HG03469 (cell line): ENCODE measurements around the gene CNOT6L.

Source experiments
- ATAC-seq: cut with Tn5 transposase; IDR thresholded peaks from one replicate; pipeline ENCODE4 v1.9.1; 2021; ENCODE audit warnings: mild to moderate bottlenecking, moderate library complexity, moderate number of reproducible peaks; ENCODE audit not compliant: unreplicated experiment

Gene CNOT6L

DNA sequence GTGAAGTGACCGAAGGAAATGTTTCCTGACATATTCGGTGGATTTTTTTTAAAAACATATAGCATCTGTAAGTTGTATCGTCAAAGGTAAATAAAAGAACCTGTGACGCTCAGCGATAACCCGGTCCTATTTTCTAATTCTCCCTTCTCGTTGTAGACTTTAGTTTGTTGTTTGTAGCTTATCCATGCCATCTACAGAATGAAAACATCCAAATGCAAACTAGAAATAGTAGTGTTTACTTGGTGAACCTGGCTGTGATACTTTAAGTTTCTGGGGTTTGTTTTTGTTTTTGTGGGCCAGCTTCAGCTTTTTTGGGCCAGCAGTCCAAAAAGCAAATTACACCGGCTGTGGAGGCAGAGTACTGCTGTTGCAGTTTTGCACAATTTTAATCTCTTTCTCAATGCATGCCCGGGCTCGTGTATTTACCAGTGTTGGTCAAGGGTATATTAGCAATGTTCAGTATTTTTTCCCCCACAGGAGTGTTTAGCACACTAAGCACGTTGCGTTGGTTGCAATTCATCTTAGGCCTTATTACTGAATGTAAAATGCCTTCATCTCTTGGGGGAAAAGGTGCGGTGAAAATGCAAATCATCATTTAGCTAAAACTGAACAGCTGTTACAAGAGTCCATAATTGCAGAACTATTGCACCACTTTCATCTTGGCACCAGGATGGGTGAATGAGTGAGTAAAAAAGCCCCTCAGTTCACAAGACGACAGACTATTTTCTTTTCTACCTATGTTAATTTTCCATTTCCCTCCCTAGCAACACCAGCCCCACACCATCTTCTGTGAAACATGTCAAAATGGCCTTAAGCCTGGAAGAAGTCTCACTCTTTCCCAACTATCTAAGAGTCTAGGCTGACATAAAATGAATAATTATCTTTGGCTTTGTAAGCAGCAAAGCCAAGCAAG, 1.7 kb upstream of the CNOT6L start:
- no peak for ATAC-seq

DNA sequence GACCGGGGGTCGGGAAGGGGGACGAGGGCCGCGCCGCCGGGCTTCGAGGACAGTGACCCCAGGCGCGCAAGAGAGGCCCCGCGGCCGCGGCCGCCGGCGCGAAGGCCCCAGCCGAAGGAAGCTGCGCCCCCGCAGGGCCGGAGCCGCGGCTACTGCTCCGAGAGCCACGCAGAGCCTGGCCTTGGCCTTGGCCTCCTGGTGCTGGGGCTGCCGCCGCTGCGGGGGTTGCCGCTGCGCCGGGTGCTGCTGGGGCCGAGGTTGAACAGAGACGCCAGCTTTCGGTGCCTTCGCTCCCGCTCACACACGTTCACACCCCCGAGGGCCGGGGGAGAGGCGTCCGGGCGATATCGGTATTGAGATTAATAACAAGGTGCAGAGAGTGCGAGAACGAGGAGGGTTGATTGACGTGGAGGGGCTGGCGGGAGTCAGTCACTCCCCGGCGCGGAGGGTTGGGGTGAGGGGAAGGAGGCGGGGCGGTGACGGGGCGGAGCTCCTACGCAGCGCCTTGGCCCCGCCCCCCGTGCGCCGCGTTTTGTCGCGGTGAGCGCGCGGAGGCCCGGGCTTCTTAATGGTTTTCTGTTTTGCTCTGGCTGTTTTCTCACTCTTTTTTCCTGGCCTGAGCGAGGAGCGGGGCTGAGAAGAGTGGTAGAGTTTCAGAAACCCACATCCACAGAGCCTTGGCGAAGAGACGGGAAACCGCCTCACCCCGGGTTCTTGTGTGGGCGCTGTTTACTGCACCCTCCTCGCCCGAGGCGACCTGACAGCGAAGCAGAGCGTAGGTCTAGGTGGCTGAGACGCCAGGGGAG, 878 bp upstream of the CNOT6L start:
- peak; percentile 63 for ATAC-seq

GRCh38 chr4:77819404-77819842, 255 bp upstream of the CNOT6L start:
- no peak for ATAC-seq

DNA sequence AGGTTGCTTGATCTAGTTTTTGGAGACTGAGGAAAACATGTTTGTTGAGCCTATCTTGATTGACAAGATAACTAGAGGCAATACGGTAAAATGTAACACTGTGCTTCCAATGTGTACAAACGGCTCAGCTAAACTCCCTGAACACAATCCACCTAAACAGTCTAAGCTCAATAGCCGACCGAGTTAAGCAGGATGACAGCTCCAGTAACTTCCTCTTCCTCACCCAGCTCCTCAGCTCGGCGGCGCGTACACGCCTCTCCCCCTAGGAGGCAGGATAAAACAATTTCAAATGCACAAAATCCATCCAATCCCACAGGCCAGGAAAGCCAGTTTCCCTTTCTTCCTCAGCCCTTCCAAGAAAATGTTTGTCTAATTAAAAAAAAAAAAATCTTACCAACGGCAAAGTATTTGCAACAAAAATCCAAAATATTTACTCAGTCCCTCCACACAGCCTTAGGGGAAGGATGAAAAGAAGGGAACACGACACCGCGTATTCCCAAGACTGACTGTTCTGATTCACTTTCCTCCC, 1.0 kb downstream of the CNOT6L start:
- ATAC-seq: no peak

DNA sequence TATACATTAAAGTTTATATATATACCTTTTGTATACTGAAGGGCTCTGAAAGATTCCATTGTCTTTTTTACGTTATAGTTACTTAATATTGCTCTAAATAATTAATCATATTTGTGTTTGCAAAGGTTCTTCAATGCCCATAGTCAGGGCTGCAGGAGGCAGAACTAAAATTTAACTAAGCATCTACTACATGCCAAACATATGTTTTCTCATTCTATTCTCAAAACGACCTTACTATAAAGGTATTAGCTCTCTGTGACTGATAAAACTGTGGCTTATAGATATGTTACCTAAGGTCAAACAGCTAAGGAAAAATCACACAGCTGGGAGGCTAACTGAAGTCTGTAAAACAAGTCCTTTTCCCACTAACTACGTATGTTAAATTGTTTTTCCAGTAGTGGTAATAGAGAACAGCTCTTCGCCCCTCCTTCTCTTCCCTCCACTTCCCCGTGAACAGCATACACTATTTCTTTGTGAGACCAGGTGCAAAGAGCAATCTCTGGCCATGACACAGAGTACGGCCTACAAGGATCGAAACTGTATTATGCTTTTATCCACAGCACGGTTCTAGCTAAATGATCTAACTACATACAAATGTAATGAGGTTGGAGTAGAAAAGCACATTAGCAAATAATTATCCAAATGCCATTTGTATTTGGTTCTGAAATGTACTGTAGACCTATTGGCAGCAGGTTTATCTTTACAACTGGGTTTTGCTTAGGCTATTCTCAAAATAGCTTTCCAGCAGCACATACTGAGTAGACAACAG, 1.7 kb downstream of the CNOT6L start:
- no peak for ATAC-seq

- no peak for ATAC-seq
These were observed 2.6 kb downstream of the CNOT6L start for GRCh38 chr4:77816546-77816945.

GRCh38 chr4:77815636-77816035, 3.5 kb downstream of the CNOT6L start:
- no peak for ATAC-seq

DNA sequence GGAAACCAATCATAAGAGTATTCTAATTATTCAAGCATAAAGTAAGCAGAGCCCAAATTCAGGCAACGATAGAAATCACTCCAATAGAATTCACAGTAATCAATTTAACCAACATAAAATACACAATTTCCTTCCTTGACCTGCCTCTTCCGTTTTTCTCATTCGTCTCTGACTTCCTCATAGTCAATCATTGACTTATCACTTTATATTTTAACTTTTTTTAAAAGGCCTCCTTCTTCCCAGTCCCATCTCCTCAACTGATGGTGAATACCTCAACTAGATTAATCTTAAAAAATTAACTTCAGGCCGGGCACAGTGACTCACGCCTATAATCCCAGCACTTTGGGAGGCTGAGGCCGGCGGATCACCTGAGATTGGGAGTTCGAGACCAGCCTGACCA, 13.3 kb downstream of the CNOT6L start:
- ATAC-seq: no peak

- ATAC-seq: no peak
These were observed 14.7 kb downstream of the CNOT6L start for GRCh38 chr4:77804471-77804870.

DNA sequence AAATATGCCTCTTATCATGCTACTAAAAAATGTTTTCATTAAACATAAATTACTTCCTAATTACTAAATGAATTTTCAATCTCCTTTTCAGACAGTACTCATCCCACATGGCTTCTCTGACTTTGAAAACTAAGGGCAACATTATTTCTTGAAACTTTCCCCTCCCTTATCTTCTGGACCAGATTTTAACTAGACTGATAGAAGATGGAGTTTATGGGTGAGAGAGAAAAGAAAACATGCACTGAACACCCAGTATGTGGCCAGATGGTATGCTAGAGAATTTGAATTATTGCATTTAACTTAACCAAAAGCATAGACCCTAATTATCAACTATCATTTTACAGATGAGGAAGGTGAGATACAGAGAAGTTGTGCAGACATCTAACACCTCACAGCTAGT, 16.8 kb downstream of the CNOT6L start:
- ATAC-seq: no peak

- no peak for ATAC-seq
These were observed 17.9 kb downstream of the CNOT6L start for GRCh38 chr4:77801260-77801608.

GRCh38 chr4:77800483-77801259, 18.5 kb downstream of the CNOT6L start:
- ATAC-seq: no peak

GRCh38 chr4:77800077-77800476, 19.1 kb downstream of the CNOT6L start:
- no peak for ATAC-seq

GRCh38 chr4:77798385-77798784, 20.8 kb downstream of the CNOT6L start:
- ATAC-seq: no peak

DNA sequence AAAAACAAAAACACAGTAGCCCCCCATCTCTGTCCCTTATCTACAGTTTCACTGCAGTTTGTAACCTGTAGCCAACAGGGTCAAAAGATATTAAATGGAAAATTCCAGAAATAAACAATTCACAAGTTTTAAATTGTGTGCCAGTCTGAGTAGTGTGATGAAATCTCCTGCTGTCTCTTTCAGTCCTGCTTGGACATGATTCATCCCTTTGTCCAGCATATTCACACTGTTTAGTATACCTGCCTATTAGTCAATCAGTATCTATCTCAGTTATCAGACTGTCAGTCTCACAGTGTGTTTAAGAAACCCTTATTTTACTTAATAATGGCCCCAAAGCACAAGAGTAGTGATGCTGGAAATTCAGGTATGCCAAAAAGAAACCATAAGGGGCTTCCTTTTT, 21.9 kb downstream of the CNOT6L start:
- ATAC-seq: no peak

GRCh38 chr4:77795326-77795725, 23.8 kb downstream of the CNOT6L start:
- ATAC-seq: no peak

DNA sequence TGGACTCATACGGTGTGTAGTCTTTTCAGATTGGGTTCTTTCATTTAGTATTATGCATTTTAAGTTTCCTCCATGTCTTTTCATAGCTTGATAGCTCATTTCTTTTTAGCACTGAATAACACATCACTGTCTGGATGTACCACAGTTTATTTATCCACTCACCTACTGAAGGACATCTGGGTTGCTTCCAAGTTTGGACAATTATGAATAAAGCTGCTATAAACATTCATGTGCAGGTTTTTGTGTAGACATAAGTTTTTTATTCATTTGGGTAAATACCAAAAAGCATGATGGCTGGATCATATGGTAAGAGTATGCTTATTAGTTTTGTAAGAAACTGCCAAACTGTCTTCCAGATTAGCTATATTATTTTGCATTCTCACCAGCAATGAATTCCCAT, 29.0 kb downstream of the CNOT6L start:
- no peak for ATAC-seq

DNA sequence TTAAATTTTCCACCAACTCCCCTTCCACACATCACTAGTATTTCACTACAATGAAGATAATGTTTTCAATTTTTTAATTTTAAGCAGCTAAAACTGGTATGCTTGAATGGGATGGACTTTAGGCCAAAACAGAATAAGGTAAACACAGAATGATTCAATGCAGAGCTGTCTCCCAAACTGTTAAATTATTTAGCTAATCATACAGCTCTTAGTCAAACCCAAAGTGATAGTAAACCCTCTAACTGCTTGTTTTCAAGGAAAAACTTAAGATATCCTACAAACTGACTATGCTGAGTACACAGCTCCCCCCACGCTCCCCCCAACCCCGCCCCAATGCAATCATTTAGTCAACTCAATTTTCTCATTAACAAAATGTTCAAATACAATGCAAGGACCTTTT, 30.2 kb downstream of the CNOT6L start:
- ATAC-seq: no peak

DNA sequence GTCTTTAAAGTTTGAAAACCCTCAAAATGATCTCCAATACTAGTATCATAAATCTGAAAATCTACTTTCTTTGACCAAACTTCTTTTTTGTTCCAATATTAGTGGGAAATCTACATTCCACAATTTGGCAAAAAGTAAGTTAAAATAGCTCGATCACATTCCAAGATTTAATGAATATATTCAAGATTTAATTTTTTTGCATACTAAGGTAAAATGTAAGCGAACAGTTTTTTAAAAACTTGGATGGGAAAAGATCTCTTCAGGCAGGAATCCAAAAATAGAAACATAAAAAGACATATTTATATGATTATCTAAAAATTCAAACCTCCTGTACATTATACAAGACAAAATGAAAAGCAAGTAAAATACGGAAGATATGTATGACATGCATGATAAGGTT, 31.2 kb downstream of the CNOT6L start:
- no peak for ATAC-seq

- no peak for ATAC-seq
These were observed 33.5 kb downstream of the CNOT6L start for GRCh38 chr4:77785669-77786068.
